B cell (primary cell): ENCODE results near the gene ARHGAP45. TPM values are rescaled to one million over a fixed set of nuclear protein-coding genes. Genes with fewer than 3 reads are reported as not detected.

ENCODE experiments used
- ATAC-seq: fragments of 200-7000 bp; cut with Tn5 transposase; one replicate; pipeline ENCODE4 v1.10.0; 2021; ENCODE audit warnings: low read depth, mild to moderate bottlenecking, moderate number of reproducible peaks, moderate library complexity
- CTCF ChIA-PET: fragments of 350-600 bp; sonication (Branson Sonifier 250); formaldehyde crosslinking; loops from one replicate; lab custom pipeline; 2021; ENCODE audit warnings: antibody characterized with exemption, inconsistent platforms; lab: Charles Lee
- POLR2A ChIA-PET: fragments of 350-600 bp; sonication (Branson Sonifier 250); formaldehyde crosslinking; loops from one replicate; lab custom pipeline; 2021; ENCODE audit warnings: antibody characterized with exemption; lab: Charles Lee
- DNase-seq: peaks from one replicate; pipeline ENCODE4 v3.0.0; 2013
- H2AFZ ChIP-seq: 2 replicates; pipeline ENCODE4 v1.6.1; 2012; ENCODE audit warnings: mild to moderate bottlenecking, low read depth, low read length; ENCODE audit not compliant: insufficient read depth, poor library complexity, severe bottlenecking
- H3K27ac ChIP-seq, 2 donors: 1 replicate in 1 of 2; 2 replicates in 1 of 2; pipeline ENCODE4 v1.5.1; 2012 to 2013; ENCODE audit warnings: low read length in 2 of 2, mild to moderate bottlenecking in 2 of 2, moderate library complexity in 1 of 2
- H3K27me3 ChIP-seq, 4 experiments: fragments of 200-600 bp in 1 of 4; sonication (generic) in 1 of 4; replicated peaks in 1 of 4; 1 replicate in 2 of 4; 2 replicates in 2 of 4; pipeline versions ENCODE4 v1.6.1 to v1.7.0; 2013 to 2016; ENCODE audit warnings: low read length in 3 of 4, mild to moderate bottlenecking in 2 of 4, mixed read lengths in 1 of 4, moderate library complexity in 1 of 4; ENCODE audit not compliant: insufficient read depth in 4 of 4, control insufficient read depth in 3 of 4; ENCODE audit errors: control extremely low read depth in 1 of 4
- H3K36me3 ChIP-seq, 2 experiments: replicated peaks in 1 of 2; 1 replicate in 1 of 2; 2 replicates in 1 of 2; pipeline versions ENCODE4 v1.6.1 to v1.7.1; 2013; ENCODE audit warnings: low read length in 1 of 2; ENCODE audit not compliant: insufficient read depth in 2 of 2, control insufficient read depth in 1 of 2; ENCODE audit errors: control extremely low read depth in 1 of 2, extremely low read depth in 1 of 2
- H3K4me1 ChIP-seq, 2 donors: fragments of 200-600 bp in 1 of 2; sonication (generic) in 1 of 2; 1 replicate in 1 of 2; 2 replicates in 1 of 2; pipeline versions ENCODE4 v1.5.1 to v1.6.1; 2013 to 2017; ENCODE audit warnings: low read length in 2 of 2; ENCODE audit not compliant: control insufficient read depth in 2 of 2, insufficient read depth in 2 of 2
- H3K4me2 ChIP-seq: replicated peaks from 2 replicates; pipeline ENCODE3; 2012; ENCODE audit warnings: mild to moderate bottlenecking, low read depth, low read length; ENCODE audit not compliant: poor library complexity, severe bottlenecking
- H3K4me3 ChIP-seq, 5 experiments: fragments of 200-600 bp in 1 of 5; sonication (generic) in 1 of 5; 1 replicate in 3 of 5; 2 replicates in 2 of 5; pipeline versions ENCODE4 v1.5.1 to v1.7.0; 2011 to 2016; ENCODE audit warnings: low read length in 4 of 5, mild to moderate bottlenecking in 4 of 5, low read depth in 2 of 5, control low read depth in 1 of 5, moderate library complexity in 1 of 5; ENCODE audit not compliant: insufficient read depth in 1 of 5; ENCODE audit errors: control extremely low read depth in 1 of 5, extremely low read depth in 1 of 5
- H3K79me2 ChIP-seq: fragments of 200-600 bp; sonication (generic); one replicate; pipeline ENCODE4 v1.6.0; 2016; ENCODE audit warnings: low read length; ENCODE audit not compliant: control insufficient read depth, insufficient read depth
- H3K9ac ChIP-seq: fragments of 200-600 bp; sonication (generic); 2 replicates; pipeline ENCODE4 v1.6.1; 2017; ENCODE audit warnings: mild to moderate bottlenecking, low read length, moderate library complexity
- H3K9me3 ChIP-seq, 3 donors: one replicate each; pipeline versions ENCODE4 v1.6.1 to v1.7.1; 2013; ENCODE audit warnings: low read length in 2 of 3; ENCODE audit not compliant: control insufficient read depth in 2 of 3, insufficient read depth in 1 of 3; ENCODE audit errors: control extremely low read depth in 1 of 3
- H4K20me1 ChIP-seq: 2 replicates; pipeline ENCODE4 v1.6.0; 2012; ENCODE audit warnings: mild to moderate bottlenecking, low read length; ENCODE audit not compliant: insufficient read depth, control insufficient read depth, poor library complexity, severe bottlenecking
- H3K27ac Mint-ChIP-seq: one replicate; pipeline ENCODE4 v1.8.0; 2021; ENCODE audit warnings: mixed read lengths
- H3K27me3 Mint-ChIP-seq: one replicate; pipeline ENCODE4 v1.8.0; 2021; ENCODE audit warnings: mixed read lengths
- H3K4me1 Mint-ChIP-seq: one replicate; pipeline ENCODE4 v1.8.0; 2021; ENCODE audit warnings: mixed read lengths
- H3K4me3 Mint-ChIP-seq: one replicate; pipeline ENCODE4 v1.8.0; 2021; ENCODE audit warnings: mixed read lengths
- H3K9me3 Mint-ChIP-seq: one replicate; pipeline ENCODE4 v1.8.0; 2022; ENCODE audit warnings: mixed read lengths; ENCODE audit not compliant: insufficient read depth
- CTCF ChIP-seq: fragments of 200-600 bp; IDR thresholded peaks from one replicate; pipeline ENCODE4 v1.8.0; 2022; ENCODE audit warnings: antibody characterized with exemption, mild to moderate bottlenecking
- EZH2 ChIP-seq: IDR thresholded peaks from 2 replicates; pipeline ENCODE4 v1.6.1; 2012; ENCODE audit warnings: borderline replicate concordance, low read depth, mild to moderate bottlenecking, moderate library complexity, low read length; ENCODE audit not compliant: insufficient read depth, poor library complexity, severe bottlenecking
- WGBS: methylation state at CpG from one replicate; pipeline ENCODE4 v1.1.5; 2013; ENCODE audit warnings: missing lambda C conversion rate; ENCODE audit not compliant: insufficient coverage; 5-methylcytosine and 5-hydroxymethylcytosine counted together
- intact Hi-C: fragments of 100-400 bp; cut with micrococcal nuclease; formaldehyde crosslinking; loops from one replicate; pipeline ENCODE4 v1.10.0; 2022
- polyA plus RNA-seq: library from polyadenylated mRNA; depleted of rRNA; stranded (reverse); fragments of >200 nt; gene quantifications from 2 replicates; pipeline ENCODE4 v1.2.3, GENCODE V29; 2012
- total RNA-seq, 2 donors: library from RNA; stranded (reverse); fragments of 120-200 nt in 1 of 2; gene quantifications; 1 replicate in 1 of 2; 2 replicates in 1 of 2; pipeline versions ENCODE4 v1.2.3 to v1.2.4, GENCODE V29; 2013 to 2022

Gene ARHGAP45
- total and polyA plus RNA-seq, 2 donors (not counting 1 experiment from before 2014, with no cell fraction given): 488 to 490 TPM

- no peak for ATAC-seq
- intact Hi-C loops: no loop called here
- Histone ChIP-seq H3K27me3 (no peaks in the 10 kb centered on the region), H3K79me2 (peaks cover 43% of the 10 kb centered on the region), H3K9ac (no peak overlapping the region), H2AFZ (no peak overlapping the region), H3K9me3 (no peaks in the 10 kb centered on the region), H3K36me3 (peaks cover 1 to 74% of the 10 kb centered on the region in 2 experiments), H3K27ac (no peak overlapping the region), H3K4me3 (no peak overlapping the region), H3K4me1 (no peaks in the 10 kb centered on the region), H4K20me1 (peaks cover 46% of the 10 kb centered on the region), H3K4me2 (no peak overlapping the region)
- ChIA-PET CTCF (no interaction called here), POLR2A (no interaction called here)
- Mint-ChIP-seq H3K9me3 (no peaks in the 10 kb centered on the region), H3K4me1 (no peaks in the 10 kb centered on the region), H3K27me3 (no peaks in the 10 kb centered on the region), H3K4me3 (no peak overlapping the region), H3K27ac (no peak overlapping the region)
- TF ChIP-seq EZH2 (no peak), CTCF (no peak)
- WGBS: 99% methylated on average over 10 of the region's 10 CpGs
- no peak for DNase-seq
Observed at GRCh38 chr19:1121395-1121794, 54.4 kb downstream of the ARHGAP45 start.

- H4K20me1 ChIP-seq: peaks cover 50% of the 10 kb centered on the region
Observed at GRCh38 chr19:1122021-1122971, 55.3 kb downstream of the ARHGAP45 start.

More at GRCh38 chr19:1122021-1122971, 55.3 kb downstream of the ARHGAP45 start:
- Histone ChIP-seq H3K9ac (no peak overlapping the region), H3K4me3 (no peak overlapping the region), H3K9me3 (no peaks in the 10 kb centered on the region), H3K4me1 (no peaks in the 10 kb centered on the region), H2AFZ (no peak overlapping the region), H3K79me2 (peaks cover 52% of the 10 kb centered on the region), H3K27ac (no peak overlapping the region), H3K4me2 (no peak overlapping the region), H3K27me3 (no peaks in the 10 kb centered on the region), H3K36me3 (peaks cover 1 to 74% of the 10 kb centered on the region in 2 experiments)
- no peak for TF ChIP-seq CTCF
- no peak for TF ChIP-seq EZH2
- H3K27ac Mint-ChIP-seq: no peak overlapping the region
- H3K27me3 Mint-ChIP-seq: no peaks in the 10 kb centered on the region
- no peak overlapping the region for H3K4me3 Mint-ChIP-seq
- no peak for ATAC-seq
- 97% methylated on average over 45 of the region's 63 CpGs for WGBS
- intact Hi-C loops: no loop called here
- ChIA-PET CTCF (interaction anchor here (2.9 kb wide), 1 partner anchor 9 kb away, joined by 7 read pairs; no protein-coding TSS in a partner anchor), POLR2A (no interaction called here)
- H3K9me3 Mint-ChIP-seq: no peaks in the 10 kb centered on the region
- no peak for DNase-seq
- H3K4me1 Mint-ChIP-seq: no peaks in the 10 kb centered on the region
